ENCODE results near the gene LUZP1. TPM values are rescaled to one million over a fixed set of nuclear protein-coding genes. Genes with fewer than 3 reads are reported as not detected.

The LUZP1 gene
- total RNA-seq, 1 experiment from 2014 or later = 43.4 TPM

DNA sequence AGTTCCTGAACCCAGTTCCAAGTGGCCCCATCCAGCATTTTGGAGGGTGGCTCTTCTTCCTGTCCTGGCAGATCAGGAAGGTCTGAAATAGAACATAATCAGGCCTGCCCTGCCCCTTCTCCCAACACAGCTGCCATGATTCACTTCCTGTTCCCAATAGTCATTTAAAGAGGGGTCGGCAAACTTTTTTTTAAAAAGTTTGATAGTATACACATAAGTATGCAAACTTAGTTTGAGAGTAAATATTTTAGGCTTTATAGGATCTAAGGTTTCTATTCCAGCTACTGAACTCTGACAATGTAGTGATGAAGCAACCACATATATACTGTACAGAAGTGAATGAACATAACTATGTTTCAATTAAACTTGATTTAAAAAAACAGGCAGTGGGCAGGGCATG lies 66.4 kb downstream of the LUZP1 start:
- TF ChIP-seq, protein P1, sequence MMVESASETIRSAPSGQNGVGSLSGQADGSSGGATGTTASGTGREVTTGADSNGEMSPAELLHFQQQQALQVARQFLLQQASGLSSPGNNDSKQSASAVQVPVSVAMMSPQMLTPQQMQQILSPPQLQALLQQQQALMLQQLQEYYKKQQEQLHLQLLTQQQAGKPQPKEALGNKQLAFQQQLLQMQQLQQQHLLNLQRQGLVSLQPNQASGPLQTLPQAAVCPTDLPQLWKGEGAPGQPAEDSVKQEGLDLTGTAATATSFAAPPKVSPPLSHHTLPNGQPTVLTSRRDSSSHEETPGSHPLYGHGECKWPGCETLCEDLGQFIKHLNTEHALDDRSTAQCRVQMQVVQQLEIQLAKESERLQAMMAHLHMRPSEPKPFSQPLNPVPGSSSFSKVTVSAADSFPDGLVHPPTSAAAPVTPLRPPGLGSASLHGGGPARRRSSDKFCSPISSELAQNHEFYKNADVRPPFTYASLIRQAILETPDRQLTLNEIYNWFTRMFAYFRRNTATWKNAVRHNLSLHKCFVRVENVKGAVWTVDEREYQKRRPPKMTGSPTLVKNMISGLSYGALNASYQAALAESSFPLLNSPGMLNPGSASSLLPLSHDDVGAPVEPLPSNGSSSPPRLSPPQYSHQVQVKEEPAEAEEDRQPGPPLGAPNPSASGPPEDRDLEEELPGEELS (CRISPR knock-in tag; IDR thresholded peaks at IDR 0.05) = no peak
- no peak for TF ChIP-seq NFE2L1 (CRISPR knock-in tag; IDR thresholded peaks at IDR 0.05)
- TF ChIP-seq, protein P2, sequence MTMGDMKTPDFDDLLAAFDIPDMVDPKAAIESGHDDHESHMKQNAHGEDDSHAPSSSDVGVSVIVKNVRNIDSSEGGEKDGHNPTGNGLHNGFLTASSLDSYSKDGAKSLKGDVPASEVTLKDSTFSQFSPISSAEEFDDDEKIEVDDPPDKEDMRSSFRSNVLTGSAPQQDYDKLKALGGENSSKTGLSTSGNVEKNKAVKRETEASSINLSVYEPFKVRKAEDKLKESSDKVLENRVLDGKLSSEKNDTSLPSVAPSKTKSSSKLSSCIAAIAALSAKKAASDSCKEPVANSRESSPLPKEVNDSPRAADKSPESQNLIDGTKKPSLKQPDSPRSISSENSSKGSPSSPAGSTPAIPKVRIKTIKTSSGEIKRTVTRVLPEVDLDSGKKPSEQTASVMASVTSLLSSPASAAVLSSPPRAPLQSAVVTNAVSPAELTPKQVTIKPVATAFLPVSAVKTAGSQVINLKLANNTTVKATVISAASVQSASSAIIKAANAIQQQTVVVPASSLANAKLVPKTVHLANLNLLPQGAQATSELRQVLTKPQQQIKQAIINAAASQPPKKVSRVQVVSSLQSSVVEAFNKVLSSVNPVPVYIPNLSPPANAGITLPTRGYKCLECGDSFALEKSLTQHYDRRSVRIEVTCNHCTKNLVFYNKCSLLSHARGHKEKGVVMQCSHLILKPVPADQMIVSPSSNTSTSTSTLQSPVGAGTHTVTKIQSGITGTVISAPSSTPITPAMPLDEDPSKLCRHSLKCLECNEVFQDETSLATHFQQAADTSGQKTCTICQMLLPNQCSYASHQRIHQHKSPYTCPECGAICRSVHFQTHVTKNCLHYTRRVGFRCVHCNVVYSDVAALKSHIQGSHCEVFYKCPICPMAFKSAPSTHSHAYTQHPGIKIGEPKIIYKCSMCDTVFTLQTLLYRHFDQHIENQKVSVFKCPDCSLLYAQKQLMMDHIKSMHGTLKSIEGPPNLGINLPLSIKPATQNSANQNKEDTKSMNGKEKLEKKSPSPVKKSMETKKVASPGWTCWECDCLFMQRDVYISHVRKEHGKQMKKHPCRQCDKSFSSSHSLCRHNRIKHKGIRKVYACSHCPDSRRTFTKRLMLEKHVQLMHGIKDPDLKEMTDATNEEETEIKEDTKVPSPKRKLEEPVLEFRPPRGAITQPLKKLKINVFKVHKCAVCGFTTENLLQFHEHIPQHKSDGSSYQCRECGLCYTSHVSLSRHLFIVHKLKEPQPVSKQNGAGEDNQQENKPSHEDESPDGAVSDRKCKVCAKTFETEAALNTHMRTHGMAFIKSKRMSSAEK (CRISPR knock-in tag; IDR thresholded peaks at IDR 0.05; ENCODE audit: borderline replicate concordance) = no peak
- no peak for TF ChIP-seq NFATC4 (CRISPR knock-in tag; IDR thresholded peaks at IDR 0.05)
- TF ChIP-seq, protein P3, sequence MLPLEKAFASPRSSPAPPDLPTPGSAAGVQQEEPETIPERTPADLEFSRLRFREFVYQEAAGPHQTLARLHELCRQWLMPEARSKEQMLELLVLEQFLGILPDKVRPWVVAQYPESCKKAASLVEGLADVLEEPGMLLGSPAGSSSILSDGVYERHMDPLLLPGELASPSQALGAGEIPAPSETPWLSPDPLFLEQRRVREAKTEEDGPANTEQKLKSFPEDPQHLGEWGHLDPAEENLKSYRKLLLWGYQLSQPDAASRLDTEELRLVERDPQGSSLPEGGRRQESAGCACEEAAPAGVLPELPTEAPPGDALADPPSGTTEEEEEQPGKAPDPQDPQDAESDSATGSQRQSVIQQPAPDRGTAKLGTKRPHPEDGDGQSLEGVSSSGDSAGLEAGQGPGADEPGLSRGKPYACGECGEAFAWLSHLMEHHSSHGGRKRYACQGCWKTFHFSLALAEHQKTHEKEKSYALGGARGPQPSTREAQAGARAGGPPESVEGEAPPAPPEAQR (CRISPR knock-in tag; IDR thresholded peaks at IDR 0.05) = no peak
- no peak for TF ChIP-seq ZNF219 (CRISPR knock-in tag; IDR thresholded peaks at IDR 0.05; ENCODE audit: borderline replicate concordance)
- TF ChIP-seq, protein P4, sequence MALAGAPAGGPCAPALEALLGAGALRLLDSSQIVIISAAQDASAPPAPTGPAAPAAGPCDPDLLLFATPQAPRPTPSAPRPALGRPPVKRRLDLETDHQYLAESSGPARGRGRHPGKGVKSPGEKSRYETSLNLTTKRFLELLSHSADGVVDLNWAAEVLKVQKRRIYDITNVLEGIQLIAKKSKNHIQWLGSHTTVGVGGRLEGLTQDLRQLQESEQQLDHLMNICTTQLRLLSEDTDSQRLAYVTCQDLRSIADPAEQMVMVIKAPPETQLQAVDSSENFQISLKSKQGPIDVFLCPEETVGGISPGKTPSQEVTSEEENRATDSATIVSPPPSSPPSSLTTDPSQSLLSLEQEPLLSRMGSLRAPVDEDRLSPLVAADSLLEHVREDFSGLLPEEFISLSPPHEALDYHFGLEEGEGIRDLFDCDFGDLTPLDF (CRISPR knock-in tag; IDR thresholded peaks at IDR 0.05) = no peak
- TF ChIP-seq, protein P5, sequence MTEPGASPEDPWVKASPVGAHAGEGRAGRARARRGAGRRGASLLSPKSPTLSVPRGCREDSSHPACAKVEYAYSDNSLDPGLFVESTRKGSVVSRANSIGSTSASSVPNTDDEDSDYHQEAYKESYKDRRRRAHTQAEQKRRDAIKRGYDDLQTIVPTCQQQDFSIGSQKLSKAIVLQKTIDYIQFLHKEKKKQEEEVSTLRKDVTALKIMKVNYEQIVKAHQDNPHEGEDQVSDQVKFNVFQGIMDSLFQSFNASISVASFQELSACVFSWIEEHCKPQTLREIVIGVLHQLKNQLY (CRISPR knock-in tag; IDR thresholded peaks at IDR 0.05) = no peak
- no peak for TF ChIP-seq FOXP1 (CRISPR knock-in tag; IDR thresholded peaks at IDR 0.05; ENCODE audit: borderline replicate concordance)
- no peak for TF ChIP-seq ZNF232 (CRISPR knock-in tag; IDR thresholded peaks at IDR 0.05)
- TF ChIP-seq ETV6 (CRISPR knock-in tag; IDR thresholded peaks at IDR 0.05) = no peak
- TF ChIP-seq TEAD4 (CRISPR knock-in tag; IDR thresholded peaks at IDR 0.05) = no peak
- no peak for TF ChIP-seq CREB1 (CRISPR knock-in tag; IDR thresholded peaks at IDR 0.05)
- CTCF ChIA-PET = interaction anchor here (0.6 to 2.9 kb wide), 5 partner anchors 29 to 125 kb away, joined by 3 to 24 read pairs (median 4); no protein-coding TSS in a partner anchor
- no peak overlapping the region for H3K4me3 Mint-ChIP-seq

DNA sequence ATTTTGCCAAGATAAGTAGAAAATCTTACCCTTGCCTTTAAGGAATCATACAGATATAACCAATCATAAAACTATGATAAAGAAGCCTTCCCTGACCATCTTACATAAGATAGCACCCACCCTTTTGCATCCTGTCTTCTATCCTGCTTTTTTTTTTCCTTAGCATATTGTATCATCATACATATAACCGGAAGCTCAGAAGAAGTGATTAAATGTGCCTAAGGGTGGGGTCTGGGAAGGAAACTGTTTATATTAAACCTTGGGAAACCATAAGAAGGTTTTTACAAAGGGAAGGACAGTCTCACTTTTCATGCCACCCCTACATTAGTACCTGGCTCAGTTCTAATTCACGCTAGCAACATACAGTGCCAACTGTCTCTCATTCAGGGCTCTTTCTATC lies 66.8 kb downstream of the LUZP1 start:
- H3K9me3 Mint-ChIP-seq = no peaks in the 10 kb centered on the region
- H3K36me3 Mint-ChIP-seq = peaks cover 12% of the 10 kb centered on the region
- ATAC-seq (no peak), DNase-seq (ENCODE audit: low spot score) (no peak)
- H3K27me3 Mint-ChIP-seq (ENCODE audit: low read depth) = no peaks in the 10 kb centered on the region
- peaks cover 38% of the 10 kb centered on the region for H3K4me1 Mint-ChIP-seq
- no peak overlapping the region for H3K4me3 Mint-ChIP-seq
- TF ChIP-seq SP1 (CRISPR knock-in tag; conservative IDR thresholded peaks at IDR 0.05) (no peak), NFATC4 (CRISPR knock-in tag; IDR thresholded peaks at IDR 0.05) (no peak), MYBL2 (CRISPR knock-in tag; IDR thresholded peaks at IDR 0.05) (no peak)
- TF ChIP-seq, protein P6, sequence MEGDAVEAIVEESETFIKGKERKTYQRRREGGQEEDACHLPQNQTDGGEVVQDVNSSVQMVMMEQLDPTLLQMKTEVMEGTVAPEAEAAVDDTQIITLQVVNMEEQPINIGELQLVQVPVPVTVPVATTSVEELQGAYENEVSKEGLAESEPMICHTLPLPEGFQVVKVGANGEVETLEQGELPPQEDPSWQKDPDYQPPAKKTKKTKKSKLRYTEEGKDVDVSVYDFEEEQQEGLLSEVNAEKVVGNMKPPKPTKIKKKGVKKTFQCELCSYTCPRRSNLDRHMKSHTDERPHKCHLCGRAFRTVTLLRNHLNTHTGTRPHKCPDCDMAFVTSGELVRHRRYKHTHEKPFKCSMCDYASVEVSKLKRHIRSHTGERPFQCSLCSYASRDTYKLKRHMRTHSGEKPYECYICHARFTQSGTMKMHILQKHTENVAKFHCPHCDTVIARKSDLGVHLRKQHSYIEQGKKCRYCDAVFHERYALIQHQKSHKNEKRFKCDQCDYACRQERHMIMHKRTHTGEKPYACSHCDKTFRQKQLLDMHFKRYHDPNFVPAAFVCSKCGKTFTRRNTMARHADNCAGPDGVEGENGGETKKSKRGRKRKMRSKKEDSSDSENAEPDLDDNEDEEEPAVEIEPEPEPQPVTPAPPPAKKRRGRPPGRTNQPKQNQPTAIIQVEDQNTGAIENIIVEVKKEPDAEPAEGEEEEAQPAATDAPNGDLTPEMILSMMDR (IDR thresholded peaks at IDR 0.05) = no peak
- POLR2A ChIA-PET = no interaction called here
- CTCF ChIA-PET = interaction anchor here (1.8 to 2.9 kb wide), 2 partner anchors 67 to 82 kb away, joined by 4 to 24 read pairs; no protein-coding TSS in a partner anchor
- H3K27ac Mint-ChIP-seq = 0 out of 2 replicates have a peak overlapping the region, but pooled peaks have one; percentile 23

More for the DNA sequence above, 66.4 kb downstream of the LUZP1 start:
- no peak for DNase-seq (ENCODE audit: low spot score)
- no peaks in the 10 kb centered on the region for H3K9me3 Mint-ChIP-seq
- H3K27me3 Mint-ChIP-seq (ENCODE audit: low read depth) = no peaks in the 10 kb centered on the region
- POLR2A ChIA-PET = no interaction called here
- peaks cover 13% of the 10 kb centered on the region for H3K36me3 Mint-ChIP-seq
- H3K4me1 Mint-ChIP-seq = peaks cover 38% of the 10 kb centered on the region
- ATAC-seq = no peak
- H3K27ac Mint-ChIP-seq = 0 out of 2 replicates have a peak overlapping the region, but pooled peaks have one; percentile 23
